SW 1271 (cell line): ENCODE data around the gene SLC12A7.
"Not testable (repeated sequence)": the region's sequence is repeated elsewhere in the genome, so short reads cannot be mapped to it uniquely, and the experiment has no call there.

Experiments
- DNase-seq, 2 experiments: peaks; one replicate each; lab custom pipeline; 2025; lab: John Stamatoyannopoulos, UW

Gene SLC12A7

GRCh38 chr5:1062761-1063568 is 48.9 kb downstream of the SLC12A7 start:
- no peak for DNase-seq

- DNase-seq = no peak
These were observed 49.9 kb downstream of the SLC12A7 start for GRCh38 chr5:1061916-1062315.

GRCh38 chr5:1061292-1061691 is 50.6 kb downstream of the SLC12A7 start:
- not testable (repeated sequence) for DNase-seq

- no peak for DNase-seq
These were observed 51.3 kb downstream of the SLC12A7 start for GRCh38 chr5:1060535-1060981.

- DNase-seq = no peak
These were observed 52.0 kb downstream of the SLC12A7 start for GRCh38 chr5:1059884-1060263.

GRCh38 chr5:1058988-1059883 is 52.6 kb downstream of the SLC12A7 start:
- DNase-seq = no peak

GRCh38 chr5:1058083-1058945 is 53.5 kb downstream of the SLC12A7 start:
- DNase-seq = no peak

GRCh38 chr5:1057485-1058082 is 54.3 kb downstream of the SLC12A7 start:
- DNase-seq = no peak

GRCh38 chr5:1056611-1057484 is 55.0 kb downstream of the SLC12A7 start:
- no peak for DNase-seq

GRCh38 chr5:1055896-1056610 is 55.8 kb downstream of the SLC12A7 start:
- no peak for DNase-seq

- no peak for DNase-seq
These were observed 56.8 kb downstream of the SLC12A7 start for GRCh38 chr5:1054799-1055775.

- DNase-seq = no peak
These were observed 57.7 kb downstream of the SLC12A7 start for GRCh38 chr5:1054018-1054798.

- no peak for DNase-seq
These were observed 58.4 kb downstream of the SLC12A7 start for GRCh38 chr5:1053391-1054017.

GRCh38 chr5:1052641-1053390 is 59.0 kb downstream of the SLC12A7 start:
- no peak for DNase-seq

GRCh38 chr5:1052076-1052475 is 59.8 kb downstream of the SLC12A7 start:
- DNase-seq = no peak

GRCh38 chr5:1051366-1051720 is 60.5 kb downstream of the SLC12A7 start:
- no peak for DNase-seq
